LHCN-M2 (cell line): ENCODE measurements around the gene TYW1B. TPM values are rescaled to one million over a fixed set of nuclear protein-coding genes. Genes with fewer than 3 reads are reported as not detected.
"Not testable (repeated sequence)": the region's sequence is repeated elsewhere in the genome, so short reads cannot be mapped to it uniquely, and the experiment has no call there.

Experiments used
- DNase-seq: peaks from one replicate; pipeline ENCODE4 v3.0.0-alpha.2; 2012; ENCODE audit warnings: low read depth
- total RNA-seq: library from RNA; depleted of rRNA; stranded (reverse); fragments of >200 nt; gene quantifications from 2 replicates; pipeline ENCODE4 v1.2.3, GENCODE V29; 2014

TYW1B gene
- total RNA-seq, 1 experiment from 2014 or later: 1.5 TPM

- no peak for DNase-seq
These were observed 73.7 kb downstream of the TYW1B start for GRCh38 chr7:72754312-72754711.

- no peak for DNase-seq
These were observed 74.2 kb downstream of the TYW1B start for GRCh38 chr7:72753781-72754180.

GRCh38 chr7:72753229-72753628, 74.8 kb downstream of the TYW1B start:
- DNase-seq: not testable (repeated sequence)

- DNase-seq: peak; percentile 7
These were observed 76.0 kb downstream of the TYW1B start for GRCh38 chr7:72751978-72752377.

- no peak for DNase-seq
These were observed 76.6 kb downstream of the TYW1B start for GRCh38 chr7:72751378-72751777.

DNA sequence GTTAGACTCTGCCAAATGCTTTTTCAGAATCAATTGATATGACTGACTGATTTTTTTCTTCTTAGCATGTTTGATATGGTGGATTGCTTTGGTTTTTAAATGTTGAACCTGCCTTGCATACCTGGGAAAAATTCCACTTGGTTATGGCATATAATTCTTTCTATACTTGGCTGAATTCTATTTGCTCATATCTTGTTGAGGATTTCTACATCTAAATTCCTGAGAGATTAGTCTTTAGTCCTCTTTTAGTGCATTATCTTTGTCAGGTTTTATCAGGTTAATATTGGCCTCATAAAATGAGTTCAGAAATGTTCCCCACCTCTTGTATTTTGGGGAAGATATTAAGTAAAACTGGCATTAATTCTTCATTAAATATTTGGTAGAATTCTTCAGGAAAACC, 79.4 kb downstream of the TYW1B start:
- peak; percentile 9 for DNase-seq

- peak; percentile 51 for DNase-seq
These were observed 83.6 kb downstream of the TYW1B start for GRCh38 chr7:72744244-72744926.

- not testable (repeated sequence) for DNase-seq
These were observed 84.2 kb downstream of the TYW1B start for GRCh38 chr7:72743801-72744200.

DNA sequence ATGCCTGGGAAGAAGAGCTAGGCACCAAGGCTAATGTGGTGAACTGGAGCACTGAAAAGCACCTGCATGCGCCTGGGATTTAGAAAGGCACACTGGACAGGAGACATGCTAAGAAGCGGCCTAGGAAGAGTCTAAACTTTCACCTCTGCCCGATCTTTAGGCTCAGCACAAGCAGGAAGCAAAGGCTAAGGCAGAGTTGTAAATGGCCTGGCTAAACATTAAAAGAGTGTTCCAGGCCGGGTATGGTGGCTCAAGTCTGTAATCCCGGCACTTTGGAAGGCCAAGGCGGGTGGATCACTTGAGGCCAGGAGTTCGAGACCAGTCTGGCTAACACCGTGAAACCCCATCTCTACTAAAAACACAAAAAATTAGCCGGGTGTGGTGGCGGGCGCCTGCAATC, 88.3 kb downstream of the TYW1B start:
- DNase-seq: not testable (repeated sequence)

- DNase-seq: not testable (repeated sequence)
These were observed 92.1 kb downstream of the TYW1B start for GRCh38 chr7:72735855-72736254.

GRCh38 chr7:72730815-72731214, 97.2 kb downstream of the TYW1B start:
- DNase-seq: not testable (repeated sequence)

DNA sequence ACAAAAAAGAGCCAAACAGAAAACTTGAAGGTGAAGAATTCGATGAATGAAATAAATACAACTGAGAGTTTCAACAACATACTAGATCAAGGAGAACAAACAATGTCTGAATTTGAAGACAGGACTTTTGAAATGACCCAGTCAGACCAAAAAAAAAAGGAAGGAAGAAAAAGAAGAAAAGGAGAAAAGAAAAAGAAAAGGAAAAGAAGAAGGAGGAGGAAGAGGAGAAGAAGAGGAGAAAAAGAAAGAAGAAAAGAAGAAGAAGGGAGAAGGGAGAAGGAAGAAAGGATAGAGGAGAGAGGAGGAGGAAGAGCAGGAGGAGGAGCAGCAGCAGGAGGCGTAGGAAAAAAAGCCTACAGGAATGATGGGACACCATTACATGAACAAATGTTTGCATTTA, 97.6 kb downstream of the TYW1B start:
- not testable (repeated sequence) for DNase-seq

GRCh38 chr7:72729130-72729529, 98.9 kb downstream of the TYW1B start:
- DNase-seq: not testable (repeated sequence)

DNA sequence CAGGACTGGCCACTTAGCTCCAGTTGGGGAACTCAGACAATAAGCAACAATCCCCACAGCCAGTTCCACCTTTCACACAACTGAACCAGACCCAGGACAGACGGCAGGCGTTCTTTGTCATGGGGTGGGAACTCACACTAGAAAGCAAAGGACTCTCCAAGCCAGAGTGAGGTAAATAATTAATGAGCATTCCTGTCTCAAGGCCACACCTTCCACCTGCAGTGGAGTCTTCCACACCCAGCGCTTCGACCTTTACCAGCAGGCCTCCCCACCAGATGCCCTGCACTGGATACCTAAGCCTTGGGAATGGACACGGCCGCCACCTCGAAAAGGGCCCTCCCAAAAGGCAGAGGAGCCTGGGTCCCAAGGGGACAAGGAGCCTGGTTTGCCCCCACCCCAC, 105.3 kb downstream of the TYW1B start:
- not testable (repeated sequence) for DNase-seq

DNA sequence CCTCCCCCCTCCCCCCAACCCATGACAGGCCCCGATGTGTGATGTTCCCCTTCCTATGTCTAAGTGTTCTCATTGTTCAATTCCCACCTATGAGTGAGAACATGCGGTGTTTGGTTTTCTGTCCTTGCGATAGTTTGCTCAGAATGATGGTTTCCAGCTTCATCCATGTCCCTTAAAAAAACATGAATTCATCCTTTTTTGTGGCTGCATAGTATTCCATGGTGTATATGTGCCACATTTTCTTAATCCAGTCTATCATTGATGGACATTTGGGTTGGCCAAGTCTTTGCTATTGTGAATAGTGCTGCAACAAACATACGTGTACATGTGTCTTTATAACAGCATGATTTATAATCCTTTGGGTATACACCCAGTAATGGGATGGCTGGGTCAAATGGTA, 107.1 kb downstream of the TYW1B start:
- not testable (repeated sequence) for DNase-seq

GRCh38 chr7:72717252-72717774, 110.7 kb downstream of the TYW1B start:
- DNase-seq: not testable (repeated sequence)

DNA sequence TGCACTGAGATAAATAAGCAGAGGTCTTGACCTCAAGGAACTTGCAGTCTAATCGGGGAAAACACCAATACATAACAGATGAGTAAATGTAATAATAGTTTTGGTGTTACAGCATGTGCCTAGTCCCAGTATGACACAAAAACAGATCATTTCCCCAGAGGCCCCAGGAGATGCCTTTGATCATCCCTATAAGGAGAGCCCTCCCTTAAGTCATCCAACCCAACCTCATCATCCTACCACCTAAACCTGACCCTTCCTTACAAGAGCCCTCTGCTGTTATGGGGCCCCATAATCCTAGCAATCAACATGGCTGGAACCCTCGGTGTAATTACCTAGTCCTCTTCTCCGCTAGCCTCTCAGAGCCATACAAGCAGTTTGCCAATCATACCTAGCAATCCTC, 116.1 kb downstream of the TYW1B start:
- DNase-seq: not testable (repeated sequence)

DNA sequence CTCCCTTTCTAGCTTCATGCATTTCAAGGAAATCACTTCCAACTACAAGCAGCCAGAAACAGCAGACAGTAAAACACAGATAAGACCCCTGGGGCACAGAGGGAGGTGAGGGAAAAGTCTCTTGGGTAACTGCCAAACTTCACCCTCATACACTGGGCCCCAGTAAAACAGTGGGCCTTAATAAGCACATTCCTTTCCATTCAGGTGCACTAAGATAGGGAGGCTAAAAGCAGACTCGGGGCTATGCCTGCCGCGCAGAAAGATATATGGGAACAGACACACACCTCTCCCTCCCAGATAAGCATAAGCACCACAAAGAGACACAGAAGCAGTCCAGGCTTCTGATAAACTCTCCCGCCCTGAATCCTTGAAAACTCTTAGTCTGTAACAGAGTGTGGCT, 117.0 kb downstream of the TYW1B start:
- no peak for DNase-seq

DNA sequence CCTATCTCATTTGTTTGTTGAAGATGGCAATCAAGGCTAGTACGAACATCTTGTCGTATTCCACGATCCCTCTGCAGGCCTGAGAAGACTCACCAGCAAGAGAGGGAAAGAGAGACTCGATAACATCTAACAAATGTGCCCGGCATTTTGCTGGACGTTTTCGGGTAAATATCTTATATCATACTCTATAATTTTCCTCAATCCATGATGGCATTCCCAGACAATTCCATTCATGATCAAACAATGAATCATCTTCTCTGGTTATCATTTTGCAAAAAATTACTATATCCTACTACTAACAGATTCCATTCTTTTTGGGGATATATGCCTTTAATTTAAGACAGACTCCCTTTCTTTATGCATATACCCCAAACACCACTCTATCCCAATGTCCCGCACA, 118.1 kb downstream of the TYW1B start:
- no peak for DNase-seq

DNA sequence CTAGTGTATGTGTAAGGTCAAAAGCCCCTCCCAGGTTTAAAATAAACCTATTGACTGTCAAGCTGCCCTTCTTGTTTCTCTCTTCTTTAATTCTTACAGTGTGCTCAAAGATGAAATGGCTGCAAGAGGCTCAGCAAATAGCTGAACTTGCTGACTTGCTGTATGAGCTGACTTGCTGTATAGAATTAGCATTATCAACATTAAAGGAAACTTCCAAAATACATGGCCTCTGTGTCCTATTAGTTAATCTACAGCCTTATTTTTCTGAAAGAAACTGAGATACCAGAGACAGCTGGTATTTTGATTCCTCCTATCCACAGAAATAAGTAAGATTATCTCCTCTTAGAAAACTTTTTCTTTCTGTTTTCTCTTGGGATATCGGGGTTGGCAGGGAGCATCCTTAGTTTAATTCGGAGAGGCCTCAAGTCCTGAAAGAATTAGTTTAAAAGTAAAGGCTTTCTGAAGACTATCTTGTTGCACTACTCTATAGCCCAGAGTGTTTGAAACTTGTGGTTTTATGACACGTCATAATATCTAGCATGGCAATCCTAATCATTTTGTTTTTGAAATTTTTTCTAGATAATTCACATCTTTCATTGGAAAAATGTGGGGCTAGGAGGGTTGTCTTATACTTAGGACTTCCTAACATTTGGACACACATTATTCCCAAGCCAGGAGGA, 119.5 kb downstream of the TYW1B start:
- DNase-seq: not testable (repeated sequence)

- DNase-seq: no peak
These were observed 121.5 kb downstream of the TYW1B start for GRCh38 chr7:72706521-72706920.

DNA sequence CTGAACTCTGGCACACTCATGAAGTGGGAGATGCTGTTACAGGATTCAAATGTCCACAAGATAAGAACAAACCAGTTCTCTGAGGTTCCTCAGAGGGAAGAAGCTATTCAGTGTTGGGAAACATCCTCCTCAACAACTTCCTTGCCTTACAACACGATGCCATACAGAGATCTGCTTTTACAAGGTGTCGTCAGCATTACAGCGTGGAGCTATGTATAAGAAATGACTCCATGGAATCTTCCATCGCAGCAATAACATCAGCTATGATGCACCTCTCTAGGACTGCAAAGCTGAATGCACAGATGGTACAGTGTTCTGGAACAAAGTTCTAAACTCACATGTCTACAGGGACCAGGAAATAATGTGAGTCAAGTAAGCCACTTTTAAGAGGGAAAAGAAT, 122.3 kb downstream of the TYW1B start:
- DNase-seq: not testable (repeated sequence)

GRCh38 chr7:72704894-72705293, 123.1 kb downstream of the TYW1B start:
- DNase-seq: no peak
